ENCODE measurements around the gene CHD6. TPM values are rescaled to one million over a fixed set of nuclear protein-coding genes. Genes with fewer than 3 reads are reported as not detected.

CHD6 gene
- total and polyA plus RNA-seq, 3 donors from 2014 or later, result 21.3 to 73.9 (median 71.5) TPM

DNA sequence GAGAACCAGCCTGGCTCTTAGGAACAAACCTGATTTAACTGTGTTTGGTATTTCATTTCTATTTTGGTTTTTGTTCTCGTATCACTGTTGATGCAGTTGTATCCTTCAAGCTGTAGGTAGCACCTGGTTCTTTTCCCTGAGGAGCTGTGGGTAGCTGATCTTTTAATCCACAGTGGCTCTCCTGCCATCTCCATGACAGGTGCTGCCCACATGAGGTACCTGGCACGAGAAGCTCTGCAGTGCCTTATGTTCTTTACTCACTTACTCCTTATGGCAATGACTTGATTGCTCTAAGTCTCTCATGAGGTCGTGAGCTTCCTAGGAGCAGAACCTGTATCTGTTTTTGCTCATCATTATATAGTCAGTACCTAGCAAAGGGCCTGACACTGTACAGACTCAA lies 177.3 kb downstream of the CHD6 start:
- Histone ChIP-seq H3K9me3 (no peaks in the 10 kb centered on the region), H3K4me3 (no peak overlapping the region), H3K4me1 (no peaks in the 10 kb centered on the region), H3K36me3 (ENCODE audit: low read depth, missing control alignments) (no peaks in the 10 kb centered on the region), H3K27ac (no peak overlapping the region), H3K27me3 (no peaks in the 10 kb centered on the region)
- TF ChIP-seq, protein P1, sequence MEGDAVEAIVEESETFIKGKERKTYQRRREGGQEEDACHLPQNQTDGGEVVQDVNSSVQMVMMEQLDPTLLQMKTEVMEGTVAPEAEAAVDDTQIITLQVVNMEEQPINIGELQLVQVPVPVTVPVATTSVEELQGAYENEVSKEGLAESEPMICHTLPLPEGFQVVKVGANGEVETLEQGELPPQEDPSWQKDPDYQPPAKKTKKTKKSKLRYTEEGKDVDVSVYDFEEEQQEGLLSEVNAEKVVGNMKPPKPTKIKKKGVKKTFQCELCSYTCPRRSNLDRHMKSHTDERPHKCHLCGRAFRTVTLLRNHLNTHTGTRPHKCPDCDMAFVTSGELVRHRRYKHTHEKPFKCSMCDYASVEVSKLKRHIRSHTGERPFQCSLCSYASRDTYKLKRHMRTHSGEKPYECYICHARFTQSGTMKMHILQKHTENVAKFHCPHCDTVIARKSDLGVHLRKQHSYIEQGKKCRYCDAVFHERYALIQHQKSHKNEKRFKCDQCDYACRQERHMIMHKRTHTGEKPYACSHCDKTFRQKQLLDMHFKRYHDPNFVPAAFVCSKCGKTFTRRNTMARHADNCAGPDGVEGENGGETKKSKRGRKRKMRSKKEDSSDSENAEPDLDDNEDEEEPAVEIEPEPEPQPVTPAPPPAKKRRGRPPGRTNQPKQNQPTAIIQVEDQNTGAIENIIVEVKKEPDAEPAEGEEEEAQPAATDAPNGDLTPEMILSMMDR (IDR thresholded peaks at IDR 0.05), result no peak
- no peak for TF ChIP-seq POLR2A (IDR thresholded peaks at IDR 0.05)
- DNase-seq, result no peak
- intact Hi-C loops (cut with DNase I; ENCODE audit: low total_unique reads), result no loop called here
- 85 to 96% methylated on average over 3 of the region's 3 CpGs for WGBS, 2 donors

DNA sequence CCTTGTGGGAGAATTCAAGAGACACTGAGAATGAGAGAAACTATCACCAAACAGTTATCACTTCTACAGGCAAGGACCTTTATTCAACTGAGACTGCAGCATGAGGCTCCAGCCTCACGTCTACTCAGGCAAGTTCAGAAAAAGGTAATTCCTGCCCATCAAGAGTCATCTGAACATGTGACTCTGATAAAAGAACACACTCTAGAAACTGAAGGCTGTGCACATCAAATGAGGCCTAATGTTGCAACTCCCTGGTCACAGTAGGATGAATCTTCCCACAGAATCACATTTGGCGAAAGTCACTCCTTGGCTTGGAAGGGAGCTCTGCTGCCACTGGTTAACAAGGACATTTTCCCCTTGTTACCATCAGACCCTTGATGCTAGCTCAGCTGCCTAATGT lies 180.3 kb downstream of the CHD6 start:
- 51 to 76% methylated on average over 2 of the region's 2 CpGs for WGBS, 2 donors
- TF ChIP-seq, protein P1 (IDR thresholded peaks at IDR 0.05), result no peak
- TF ChIP-seq POLR2A (IDR thresholded peaks at IDR 0.05), result no peak
- Histone ChIP-seq H3K9me3 (no peaks in the 10 kb centered on the region), H3K4me1 (no peaks in the 10 kb centered on the region), H3K36me3 (ENCODE audit: low read depth, missing control alignments) (no peaks in the 10 kb centered on the region), H3K4me3 (no peak overlapping the region), H3K27ac (no peak overlapping the region), H3K27me3 (no peaks in the 10 kb centered on the region)
- intact Hi-C loops (cut with DNase I; ENCODE audit: low total_unique reads), result no loop called here
- no peak for DNase-seq

DNA sequence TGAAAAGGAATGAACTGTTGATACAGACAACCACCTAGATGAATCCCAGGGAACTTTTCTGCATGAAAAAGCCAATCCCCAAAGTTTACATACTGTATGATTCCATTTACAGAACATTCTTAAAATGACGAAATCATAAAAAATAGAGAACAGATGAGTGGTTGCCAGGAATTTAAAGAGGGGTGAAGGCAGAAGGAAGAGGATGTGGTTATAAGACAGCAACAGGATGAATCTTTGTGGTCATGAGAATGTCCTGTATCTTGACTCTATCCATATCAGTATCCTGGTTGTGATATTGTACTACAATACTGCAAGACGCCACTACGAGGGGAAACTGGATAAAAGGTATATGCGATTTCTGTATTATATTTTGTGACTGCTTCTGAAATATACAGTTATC lies 181.5 kb downstream of the CHD6 start:
- H3K36me3 ChIP-seq (ENCODE audit: low read depth, missing control alignments), result no peaks in the 10 kb centered on the region
- H3K27ac ChIP-seq, result no peak overlapping the region
- H3K9me3 ChIP-seq, result no peaks in the 10 kb centered on the region
- DNase-seq, result no peak
- intact Hi-C loops (cut with DNase I; ENCODE audit: low total_unique reads), result no loop called here
- H3K4me1 ChIP-seq, result no peaks in the 10 kb centered on the region
- 83 to 91% methylated on average over 4 of the region's 4 CpGs for WGBS, 2 donors
- TF ChIP-seq POLR2A (IDR thresholded peaks at IDR 0.05), result no peak
- TF ChIP-seq, protein P1 (IDR thresholded peaks at IDR 0.05), result no peak
- no peak overlapping the region for H3K4me3 ChIP-seq
- H3K27me3 ChIP-seq, result no peaks in the 10 kb centered on the region

DNA sequence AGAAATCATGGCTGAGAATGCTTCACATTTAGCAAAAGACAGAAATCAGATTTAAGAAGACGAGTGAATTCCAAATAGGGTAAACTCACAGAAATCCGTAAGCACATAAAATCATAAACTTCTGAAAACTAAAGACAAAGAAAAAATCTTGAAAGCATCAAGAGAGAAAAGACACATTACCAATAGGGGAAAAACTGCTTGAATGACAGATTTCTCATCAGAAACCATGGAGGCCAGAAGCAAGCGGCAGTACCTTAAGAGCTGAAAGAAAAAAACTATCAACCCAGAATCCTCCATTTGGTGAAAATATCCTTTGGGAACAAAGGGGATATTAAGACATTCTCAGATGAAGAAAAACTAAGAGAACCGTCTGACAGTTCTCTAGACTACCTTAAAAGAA lies 185.0 kb downstream of the CHD6 start:
- no peak overlapping the region for H3K27ac ChIP-seq
- no peak overlapping the region for H3K4me3 ChIP-seq
- no peaks in the 10 kb centered on the region for H3K9me3 ChIP-seq
- no peaks in the 10 kb centered on the region for H3K4me1 ChIP-seq
- TF ChIP-seq POLR2A (IDR thresholded peaks at IDR 0.05), result no peak
- TF ChIP-seq, protein P1 (IDR thresholded peaks at IDR 0.05), result no peak
- WGBS, 2 donors, result 79 to 96% methylated on average over 4 of the region's 4 CpGs
- no peak for DNase-seq
- H3K27me3 ChIP-seq, result no peaks in the 10 kb centered on the region
- intact Hi-C loops (cut with DNase I; ENCODE audit: low total_unique reads), result no loop called here
- H3K36me3 ChIP-seq (ENCODE audit: low read depth, missing control alignments), result no peaks in the 10 kb centered on the region

DNA sequence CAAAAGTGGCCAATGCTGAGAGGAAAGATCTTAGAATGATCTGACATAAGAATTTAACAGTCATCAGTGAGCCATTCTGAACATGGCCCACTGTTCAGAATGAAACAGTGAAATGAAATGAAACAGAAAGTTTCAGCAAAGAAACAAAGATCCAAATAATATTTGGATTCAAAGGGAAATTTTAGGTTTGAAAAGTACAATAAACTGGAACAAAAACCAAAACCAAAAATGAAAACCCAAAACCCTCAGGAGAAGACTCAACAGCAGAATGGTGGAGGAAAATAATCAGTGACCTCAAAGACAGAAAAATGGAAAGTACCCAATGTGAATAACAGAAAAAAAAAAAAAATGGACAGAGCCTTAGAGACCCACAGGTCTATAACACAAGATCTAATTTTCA lies 185.4 kb downstream of the CHD6 start:
- no peaks in the 10 kb centered on the region for H3K9me3 ChIP-seq
- no peak overlapping the region for H3K27ac ChIP-seq
- intact Hi-C loops (cut with DNase I; ENCODE audit: low total_unique reads), result no loop called here
- no peaks in the 10 kb centered on the region for H3K27me3 ChIP-seq
- no peaks in the 10 kb centered on the region for H3K36me3 ChIP-seq (ENCODE audit: low read depth, missing control alignments)
- no peaks in the 10 kb centered on the region for H3K4me1 ChIP-seq
- DNase-seq, result no peak
- no peak overlapping the region for H3K4me3 ChIP-seq
- TF ChIP-seq, protein P1 (IDR thresholded peaks at IDR 0.05), result no peak
- no peak for TF ChIP-seq POLR2A (IDR thresholded peaks at IDR 0.05)

Measured in testis (tissue), 3 donors.